HEK293 (cell line): ENCODE data around the gene ZC3H10.

ENCODE experiments used
- CTCF ChIP-seq: fragments of 450-650 bp; formaldehyde crosslinking; IDR thresholded peaks from 2 replicates; pipeline ENCODE4 v1.5.1; 2016; ENCODE audit warnings: missing biosample characterization, missing genetic modification characterization
- OVOL3 ChIP-seq: fragments of 450-650 bp; formaldehyde crosslinking; IDR thresholded peaks from 2 replicates; pipeline ENCODE4 v1.5.1; 2016; ENCODE audit warnings: missing biosample characterization, missing genetic modification characterization
- PRDM10 ChIP-seq: fragments of 450-650 bp; formaldehyde crosslinking; IDR thresholded peaks from 2 replicates; pipeline ENCODE4 v1.5.1; 2016; ENCODE audit warnings: missing biosample characterization, missing genetic modification characterization
- SP7 ChIP-seq: fragments of 450-650 bp; formaldehyde crosslinking; IDR thresholded peaks from 2 replicates; pipeline ENCODE4 v1.5.1; 2016; ENCODE audit warnings: missing biosample characterization, missing genetic modification characterization
- ZEB2 ChIP-seq: fragments of 450-650 bp; formaldehyde crosslinking; IDR thresholded peaks from 2 replicates; pipeline ENCODE4 v1.5.1; 2016; ENCODE audit warnings: missing biosample characterization, missing genetic modification characterization
- ZNF18 ChIP-seq: fragments of 450-650 bp; formaldehyde crosslinking; IDR thresholded peaks from 2 replicates; pipeline ENCODE4 v1.5.1; 2016; ENCODE audit warnings: missing biosample characterization, missing genetic modification characterization
- ZNF274 ChIP-seq, 2 experiments: fragments of 200-500 bp in 1 of 2; fragments of 450-650 bp in 1 of 2; sonication (Bioruptor generic) in 1 of 2; formaldehyde crosslinking in 1 of 2; IDR thresholded peaks; 2 replicates each; pipeline versions ENCODE4 v1.5.1 to v1.6.1; 2014 to 2016; ENCODE audit warnings: borderline replicate concordance in 1 of 2, inconsistent platforms in 1 of 2, low read length in 1 of 2, missing biosample characterization in 1 of 2, missing genetic modification characterization in 1 of 2
- ZNF394 ChIP-seq: fragments of 450-650 bp; formaldehyde crosslinking; IDR thresholded peaks from 2 replicates; pipeline ENCODE4 v1.5.1; 2016; ENCODE audit warnings: missing biosample characterization, missing genetic modification characterization, mild to moderate bottlenecking, moderate library complexity, borderline replicate concordance
- ZNF416 ChIP-seq: fragments of 450-650 bp; formaldehyde crosslinking; IDR thresholded peaks from 2 replicates; pipeline ENCODE4 v1.5.1; 2016; ENCODE audit warnings: missing biosample characterization, missing genetic modification characterization
- ZNF529 ChIP-seq: fragments of 450-650 bp; formaldehyde crosslinking; IDR thresholded peaks from 2 replicates; pipeline ENCODE4 v1.5.1; 2017; ENCODE audit warnings: missing genetic modification characterization, missing biosample characterization; ENCODE audit not compliant: insufficient replicate concordance
- ZNF580 ChIP-seq: fragments of 450-650 bp; formaldehyde crosslinking; IDR thresholded peaks from 2 replicates; pipeline ENCODE4 v1.5.1; 2016; ENCODE audit warnings: missing biosample characterization, missing genetic modification characterization

GRCh38 chr12:56134897-56135296, 16.8 kb downstream of the ZC3H10 start:
- no peak for TF ChIP-seq OVOL3 (tag by site-specific recombination)
- TF ChIP-seq ZNF18 (tag by site-specific recombination) = no peak
- TF ChIP-seq ZEB2 (tag by site-specific recombination) = no peak
- TF ChIP-seq CTCF = no peak
- no peak for TF ChIP-seq ZNF416 (tag by site-specific recombination)
- no peak for TF ChIP-seq ZNF580 (tag by site-specific recombination)
- no peak for TF ChIP-seq ZNF274 (IDR thresholded peaks at IDR 0.05; ENCODE audit: low read length)
- TF ChIP-seq ZNF274 (tag by site-specific recombination; IDR thresholded peaks at IDR 0.05; ENCODE audit: borderline replicate concordance) = no peak
- no peak for TF ChIP-seq ZNF394 (tag by site-specific recombination)
- no peak for TF ChIP-seq SP7 (tag by site-specific recombination)
- TF ChIP-seq PRDM10 (tag by site-specific recombination) = no peak
- no peak for TF ChIP-seq ZNF529 (tag by site-specific recombination)
